Prostate gland (tissue), 2 donors: ENCODE results near the gene RWDD2A. TPM values are rescaled to one million over a fixed set of nuclear protein-coding genes. Genes with fewer than 3 reads are reported as not detected.

ENCODE experiments used
- DNase-seq: peaks from one replicate; pipeline ENCODE4 v3.0.0-alpha.2; 2019; ENCODE audit warnings: low spot score
- H3K27ac ChIP-seq, 2 donors: fragments of 200-600 bp; sonication (generic); 2 replicates each; pipeline ENCODE4 v1.5.1; 2017 to 2019
- H3K27me3 ChIP-seq: fragments of 200-600 bp; sonication (generic); replicated peaks from 2 replicates; pipeline ENCODE4 v1.5.1; 2019; ENCODE audit not compliant: insufficient read depth
- H3K36me3 ChIP-seq, 2 donors: fragments of 200-600 bp; sonication (generic); 1 replicate in 1 of 2; 2 replicates in 1 of 2; pipeline versions ENCODE4 v1.5.1 to v1.8.1; 2017 to 2019
- H3K4me1 ChIP-seq: fragments of 200-600 bp; sonication (generic); replicated peaks from 2 replicates; pipeline ENCODE4 v1.5.1; 2019
- H3K4me3 ChIP-seq, 2 donors: fragments of 200-600 bp; sonication (generic); 2 replicates each; pipeline ENCODE4 v1.5.1; 2017 to 2019
- H3K9me3 ChIP-seq: fragments of 200-600 bp; sonication (generic); 2 replicates; pipeline ENCODE4 v1.5.1; 2017
- CTCF ChIP-seq, 4 experiments: fragments of 200-600 bp in 2 of 4; fragments of 450-650 bp in 2 of 4; sonication (generic) in 2 of 4; IDR thresholded peaks; 1 replicate in 3 of 4; 2 replicates in 1 of 4; pipeline ENCODE4 v1.5.1; 2016 to 2019; ENCODE audit warnings: antibody characterized with exemption in 4 of 4, mild to moderate bottlenecking in 2 of 4, moderate library complexity in 2 of 4
- POLR2A ChIP-seq: fragments of 450-650 bp; IDR thresholded peaks from one replicate; pipeline ENCODE4 v1.6.1; 2016; ENCODE audit warnings: antibody characterized with exemption, mild to moderate bottlenecking
- POLR2AphosphoS5 ChIP-seq: sonication (generic); formaldehyde crosslinking; IDR thresholded peaks from one replicate; pipeline ENCODE4 v1.6.1; 2017; ENCODE audit warnings: antibody characterized with exemption
- WGBS: methylation state at CpG from one replicate; pipeline ENCODE4 v1.1.5; 2018; 5-methylcytosine and 5-hydroxymethylcytosine counted together
- intact Hi-C: fragments of 100-400 bp; cut with DNase I; formaldehyde crosslinking; loops from one replicate; pipeline ENCODE4 v1.14.2; 2022
- total RNA-seq, 2 donors: library from RNA; depleted of rRNA; stranded (reverse); fragments of >200 nt; gene quantifications; one replicate each; pipeline ENCODE4 v1.1.0, GENCODE V29; 2016

The RWDD2A gene
- total RNA-seq = 10 to 100 TPM in 1 of 2 donors, 1 to 10 TPM in 1; 9.5 to 23.7 TPM

GRCh38 chr6:83192871-83193746 is at the start of gene RWDD2A, which contains the start of gene PGM3:
Gene RWDD2A (plus strand): TSS chr6:83193357. CDS start chr6:83194452, 1,095 bp downstream.
Gene PGM3 (minus strand): TSS chr6:83193265. CDS start chr6:83191012, 2,253 bp downstream.
- H3K27ac ChIP-seq = peak within 1 kb of the TSS; percentile 86 to 88
- 0% methylated on average over 54 of the region's 88 CpGs for WGBS

GRCh38 chr6:83151114-83151513 is 42.0 kb upstream of the RWDD2A start:
- 98% methylated on average over 2 of the region's 2 CpGs for WGBS
- no peak for DNase-seq
- intact Hi-C loops = no loop called here
- Histone ChIP-seq H3K27me3 (no peaks in the 10 kb centered on the region), H3K9me3 (no peaks in the 10 kb centered on the region), H3K27ac (no peak overlapping the region), H3K4me3 (no peak overlapping the region), H3K36me3 (no peaks in the 10 kb centered on the region), H3K4me1 (no peaks in the 10 kb centered on the region)
- no peak for TF ChIP-seq POLR2AphosphoS5
- no peak for TF ChIP-seq CTCF (IDR thresholded peaks at IDR 0.05)
- TF ChIP-seq POLR2A = no peak

More at GRCh38 chr6:83192871-83193746, at the start of gene RWDD2A, which contains the start of gene PGM3:
- H3K36me3 ChIP-seq = no peaks in the 10 kb centered on the region
- H3K9me3 ChIP-seq = no peaks in the 10 kb centered on the region
- H3K4me3 ChIP-seq = peak within 1 kb of the TSS; percentile 93 to 95
- DNase-seq = peak; percentile 91
- H3K4me1 ChIP-seq = peaks cover 3% of the 10 kb centered on the region
- TF ChIP-seq POLR2A (peak; percentile 94), POLR2AphosphoS5 (peak; percentile 93), CTCF (IDR thresholded peaks at IDR 0.05) (peak in 2 of 4 experiments; percentile 32 to 38)
- H3K27me3 ChIP-seq = no peaks in the 10 kb centered on the region
- intact Hi-C loops = loop anchor here (5.0 kb wide), 1 partner anchor 126 kb away; the partner anchor contains the start of genes DOP1A and UBE3D

- Histone ChIP-seq H3K4me1 (no peaks in the 10 kb centered on the region), H3K27me3 (no peaks in the 10 kb centered on the region), H3K36me3 (no peaks in the 10 kb centered on the region), H3K27ac (no peak overlapping the region), H3K4me3 (no peak overlapping the region), H3K9me3 (no peaks in the 10 kb centered on the region)
- intact Hi-C loops = no loop called here
- DNase-seq = no peak
- WGBS = 64% methylated on average over 1 of the region's 1 CpG
- TF ChIP-seq CTCF (IDR thresholded peaks at IDR 0.05) (no peak), POLR2A (no peak), POLR2AphosphoS5 (no peak)
Observed at GRCh38 chr6:83152913-83153312, 40.2 kb upstream of the RWDD2A start.

- TF ChIP-seq POLR2AphosphoS5 = no peak
- no peak for TF ChIP-seq POLR2A
- TF ChIP-seq CTCF (IDR thresholded peaks at IDR 0.05) = no peak
- 79% methylated on average over 4 of the region's 4 CpGs for WGBS
- Histone ChIP-seq H3K4me1 (no peaks in the 10 kb centered on the region), H3K9me3 (no peaks in the 10 kb centered on the region), H3K27me3 (no peaks in the 10 kb centered on the region), H3K36me3 (no peaks in the 10 kb centered on the region), H3K27ac (no peak overlapping the region), H3K4me3 (no peak overlapping the region)
- intact Hi-C loops = no loop called here
- DNase-seq = no peak
Observed at GRCh38 chr6:83153883-83154521, 39.2 kb upstream of the RWDD2A start.
